Karpas-422 (cell line): ENCODE data around the gene RGS17. TPM values are rescaled to one million over a fixed set of nuclear protein-coding genes. Genes with fewer than 3 reads are reported as not detected.

Experiments used
- DNase-seq: peaks from one replicate; pipeline ENCODE4 v3.0.0-alpha.2; 2015
- H2AFZ ChIP-seq: fragments of 200-600 bp; sonication (generic); 2 replicates; pipeline ENCODE4 v1.6.1; 2014; ENCODE audit warnings: antibody characterized with exemption, low read length, mixed read lengths
- H3K27ac ChIP-seq: fragments of 200-600 bp; sonication (generic); 2 replicates; pipeline ENCODE4 v1.5.1; 2014; ENCODE audit warnings: mild to moderate bottlenecking, low read length, moderate library complexity
- H3K27me3 ChIP-seq: fragments of 200-600 bp; sonication (generic); 2 replicates; pipeline ENCODE4 v1.6.1; 2014; ENCODE audit warnings: low read length, mixed read lengths
- H3K36me3 ChIP-seq: fragments of 200-600 bp; sonication (generic); 2 replicates; pipeline ENCODE4 v1.6.1; 2014; ENCODE audit warnings: low read length, mixed read lengths; ENCODE audit not compliant: insufficient read depth
- H3K4me1 ChIP-seq: fragments of 200-600 bp; sonication (generic); 2 replicates; pipeline ENCODE4 v1.6.1; 2014; ENCODE audit warnings: mild to moderate bottlenecking, low read length, mixed read lengths
- H3K4me2 ChIP-seq: fragments of 200-600 bp; sonication (generic); 2 replicates; pipeline ENCODE4 v1.6.1; 2014; ENCODE audit warnings: low read length, low read depth, mild to moderate bottlenecking; ENCODE audit not compliant: poor library complexity, severe bottlenecking
- H3K4me3 ChIP-seq: fragments of 200-600 bp; sonication (generic); 2 replicates; pipeline ENCODE4 v1.5.1; 2014; ENCODE audit warnings: mild to moderate bottlenecking, antibody characterized with exemption, low read length, mixed read lengths
- H3K79me2 ChIP-seq: fragments of 200-600 bp; sonication (generic); 2 replicates; pipeline ENCODE4 v1.6.1; 2014; ENCODE audit warnings: mild to moderate bottlenecking, low read length, mixed read lengths
- H3K9ac ChIP-seq: fragments of 200-600 bp; sonication (generic); 2 replicates; pipeline ENCODE4 v1.6.0; 2014; ENCODE audit warnings: low read length
- H3K9me2 ChIP-seq: fragments of 200-600 bp; sonication (generic), shearing (Covaris generic); replicated peaks from 2 replicates; pipeline ENCODE4 v1.6.0; 2014; ENCODE audit warnings: mild to moderate bottlenecking, low read length, moderate library complexity; ENCODE audit not compliant: insufficient read depth
- H3K9me3 ChIP-seq: fragments of 300-700, 200-600 bp; sonication (generic); 2 replicates; pipeline ENCODE4 v1.6.1; 2014; ENCODE audit warnings: low read length, mixed read lengths
- H4K20me1 ChIP-seq: fragments of 200-600 bp; sonication (generic); 2 replicates; pipeline ENCODE4 v1.6.1; 2014; ENCODE audit warnings: mild to moderate bottlenecking, antibody characterized with exemption, low read length, low read depth; ENCODE audit not compliant: insufficient read depth
- total RNA-seq: library from RNA; depleted of rRNA; stranded (reverse); fragments of >200 nt; shearing (Covaris generic); gene quantifications from 2 replicates; pipeline ENCODE4 v1.2.3, GENCODE V29; 2014; ENCODE audit warnings: low replicate concordance; rRNA removed

RGS17 gene, protein sequence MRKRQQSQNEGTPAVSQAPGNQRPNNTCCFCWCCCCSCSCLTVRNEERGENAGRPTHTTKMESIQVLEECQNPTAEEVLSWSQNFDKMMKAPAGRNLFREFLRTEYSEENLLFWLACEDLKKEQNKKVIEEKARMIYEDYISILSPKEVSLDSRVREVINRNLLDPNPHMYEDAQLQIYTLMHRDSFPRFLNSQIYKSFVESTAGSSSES
- total RNA-seq, result 0.04 TPM in 1 of 2 replicates, not detected in the other

DNA sequence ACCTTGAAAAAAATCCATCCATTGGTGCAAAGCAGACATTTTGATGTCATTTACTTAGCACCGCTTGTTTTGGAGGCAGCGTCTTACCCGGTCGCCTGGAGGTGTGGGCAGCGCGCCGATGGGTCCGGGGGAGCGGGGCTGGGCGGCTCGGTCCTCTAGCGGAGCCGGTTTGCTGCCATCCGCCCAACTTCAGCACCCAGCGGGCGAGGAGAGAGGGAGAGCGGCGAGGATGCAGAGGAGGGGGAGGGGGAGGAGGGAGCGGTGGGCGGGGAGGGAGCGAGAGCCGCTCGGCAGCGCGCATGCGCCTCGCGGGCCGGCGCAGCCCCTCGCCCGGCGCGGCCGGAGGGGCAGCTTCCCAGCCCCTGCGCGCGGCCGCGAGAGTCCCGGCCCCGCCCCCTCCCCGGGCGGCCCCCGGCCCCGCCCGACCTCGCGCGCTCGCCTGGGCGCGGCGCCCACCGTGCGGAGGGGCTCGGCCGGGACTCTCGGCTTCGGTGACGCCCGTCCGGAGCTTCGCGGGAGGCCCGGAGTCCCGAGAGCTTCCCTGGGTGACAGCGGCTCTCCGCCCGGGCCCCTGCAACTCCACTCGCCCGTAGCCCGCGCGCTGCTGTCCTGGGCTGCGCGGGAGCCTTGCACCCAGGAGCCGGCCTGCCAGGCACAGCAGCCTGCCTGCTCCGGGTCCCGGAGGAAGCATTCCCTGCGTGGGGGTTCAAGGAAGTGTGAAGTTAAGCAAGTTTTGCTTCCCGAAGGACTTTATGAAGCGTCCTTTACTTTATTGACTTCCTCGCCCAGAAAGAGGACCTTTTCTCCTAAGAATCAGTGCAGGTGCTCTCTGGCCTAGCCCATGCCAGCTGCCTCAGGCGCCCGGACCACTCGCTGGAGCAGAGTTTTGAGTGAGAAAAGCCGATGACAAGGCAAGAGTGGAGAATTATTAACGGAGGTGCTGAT is at the start of gene RGS17:
TSS of gene RGS17 (minus strand) at position 246 of the 945 bp plus-strand sequence. CDS start 87,264 bp downstream, outside the sequence.
- Histone ChIP-seq H3K4me1 (no peaks in the 10 kb centered on the region), H3K27ac (no peak within 1 kb of the TSS), H4K20me1 (no peaks in the 10 kb centered on the region), H2AFZ (no peak within 1 kb of the TSS), H3K9me2 (no peaks in the 10 kb centered on the region), H3K9me3 (no peaks in the 10 kb centered on the region), H3K27me3 (no peaks in the 10 kb centered on the region), H3K4me2 (no peak within 1 kb of the TSS), H3K36me3 (no peaks in the 10 kb centered on the region), H3K9ac (no peak within 1 kb of the TSS), H3K4me3 (no peak within 1 kb of the TSS), H3K79me2 (no peaks in the 10 kb centered on the region)
- DNase-seq, result no peak

DNA sequence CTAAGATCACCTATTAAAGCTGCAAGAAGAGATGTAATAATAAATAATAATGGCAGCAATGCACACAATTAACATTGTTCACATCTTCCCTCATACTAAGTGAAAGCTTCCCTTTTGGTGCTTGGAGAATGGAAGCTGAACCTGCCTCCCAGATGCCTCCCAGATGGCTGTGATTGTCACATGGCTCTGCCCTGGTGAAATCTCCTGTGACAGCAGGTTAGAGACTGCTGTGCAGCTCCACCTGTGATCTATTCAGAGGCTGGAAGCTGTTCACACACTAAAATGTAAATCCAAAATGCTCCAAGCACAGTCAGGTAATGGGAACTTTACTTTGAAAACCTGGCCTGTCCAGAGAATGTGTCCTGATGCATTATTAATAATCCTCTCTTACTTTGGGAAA is 41.7 kb upstream of the RGS17 start:
- no peaks in the 10 kb centered on the region for H4K20me1 ChIP-seq
- no peak overlapping the region for H3K4me3 ChIP-seq

DNA sequence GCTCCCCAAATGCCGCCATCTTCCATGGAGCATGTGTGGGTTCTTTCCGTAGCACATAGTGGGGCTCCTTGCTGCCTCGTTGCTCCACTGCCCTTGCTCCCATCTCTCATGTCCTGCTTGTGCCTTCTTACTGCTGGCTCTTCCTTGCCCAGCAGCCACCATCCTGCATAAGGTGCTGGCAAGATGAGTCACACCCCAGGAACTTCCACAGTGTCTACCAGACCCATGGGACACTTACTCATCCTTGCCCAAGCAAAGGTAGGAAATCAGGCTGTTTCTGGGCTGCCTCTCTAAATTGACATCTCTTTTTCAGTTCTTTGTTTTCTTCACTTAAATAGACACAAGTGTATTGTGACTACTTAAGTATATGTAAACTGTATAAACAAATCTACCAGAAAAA is 39.4 kb upstream of the RGS17 start:
- no peaks in the 10 kb centered on the region for H4K20me1 ChIP-seq
- no peak overlapping the region for H3K27ac ChIP-seq
- H3K9me3 ChIP-seq, result no peaks in the 10 kb centered on the region
- no peak overlapping the region for H3K4me3 ChIP-seq
- no peaks in the 10 kb centered on the region for H3K9me2 ChIP-seq
- H3K4me1 ChIP-seq, result no peaks in the 10 kb centered on the region
- no peak for DNase-seq
- H3K4me2 ChIP-seq, result no peak overlapping the region
- no peaks in the 10 kb centered on the region for H3K27me3 ChIP-seq
- no peaks in the 10 kb centered on the region for H3K79me2 ChIP-seq
- H2AFZ ChIP-seq, result no peak overlapping the region
- H3K36me3 ChIP-seq, result no peaks in the 10 kb centered on the region
- H3K9ac ChIP-seq, result no peak overlapping the region

More for the DNA sequence above, 41.7 kb upstream of the RGS17 start:
- DNase-seq, result no peak
- Histone ChIP-seq H3K27ac (no peak overlapping the region), H3K9me3 (no peaks in the 10 kb centered on the region), H3K9me2 (no peaks in the 10 kb centered on the region), H3K27me3 (no peaks in the 10 kb centered on the region), H2AFZ (no peak overlapping the region), H3K36me3 (no peaks in the 10 kb centered on the region), H3K79me2 (no peaks in the 10 kb centered on the region), H3K9ac (no peak overlapping the region), H3K4me1 (no peaks in the 10 kb centered on the region), H3K4me2 (no peak overlapping the region)

DNA sequence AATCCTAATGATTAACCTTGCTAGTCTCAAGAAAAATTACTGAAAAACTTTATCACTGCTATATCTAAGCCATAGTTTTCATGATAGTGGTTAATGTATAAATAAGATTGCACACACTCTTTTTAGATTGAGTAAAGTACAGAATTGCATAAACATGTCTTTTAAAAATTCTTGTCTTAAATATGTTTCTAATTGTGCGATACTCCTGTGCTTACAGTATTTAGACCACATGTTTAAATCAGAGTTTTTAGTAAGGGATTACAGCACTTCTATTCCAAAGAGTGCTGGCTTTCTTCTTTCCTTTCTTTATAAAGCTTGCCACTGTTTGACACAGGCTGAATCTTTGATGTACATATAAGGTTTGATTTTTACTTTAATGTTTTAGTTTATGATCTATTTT is 36.8 kb upstream of the RGS17 start:
- Histone ChIP-seq H3K9ac (no peak overlapping the region), H3K4me3 (no peak overlapping the region), H2AFZ (no peak overlapping the region), H3K27me3 (no peaks in the 10 kb centered on the region), H3K4me2 (no peak overlapping the region), H3K27ac (no peak overlapping the region), H3K4me1 (no peaks in the 10 kb centered on the region), H4K20me1 (no peaks in the 10 kb centered on the region), H3K9me2 (no peaks in the 10 kb centered on the region), H3K79me2 (no peaks in the 10 kb centered on the region), H3K9me3 (no peaks in the 10 kb centered on the region), H3K36me3 (no peaks in the 10 kb centered on the region)
- DNase-seq, result no peak

DNA sequence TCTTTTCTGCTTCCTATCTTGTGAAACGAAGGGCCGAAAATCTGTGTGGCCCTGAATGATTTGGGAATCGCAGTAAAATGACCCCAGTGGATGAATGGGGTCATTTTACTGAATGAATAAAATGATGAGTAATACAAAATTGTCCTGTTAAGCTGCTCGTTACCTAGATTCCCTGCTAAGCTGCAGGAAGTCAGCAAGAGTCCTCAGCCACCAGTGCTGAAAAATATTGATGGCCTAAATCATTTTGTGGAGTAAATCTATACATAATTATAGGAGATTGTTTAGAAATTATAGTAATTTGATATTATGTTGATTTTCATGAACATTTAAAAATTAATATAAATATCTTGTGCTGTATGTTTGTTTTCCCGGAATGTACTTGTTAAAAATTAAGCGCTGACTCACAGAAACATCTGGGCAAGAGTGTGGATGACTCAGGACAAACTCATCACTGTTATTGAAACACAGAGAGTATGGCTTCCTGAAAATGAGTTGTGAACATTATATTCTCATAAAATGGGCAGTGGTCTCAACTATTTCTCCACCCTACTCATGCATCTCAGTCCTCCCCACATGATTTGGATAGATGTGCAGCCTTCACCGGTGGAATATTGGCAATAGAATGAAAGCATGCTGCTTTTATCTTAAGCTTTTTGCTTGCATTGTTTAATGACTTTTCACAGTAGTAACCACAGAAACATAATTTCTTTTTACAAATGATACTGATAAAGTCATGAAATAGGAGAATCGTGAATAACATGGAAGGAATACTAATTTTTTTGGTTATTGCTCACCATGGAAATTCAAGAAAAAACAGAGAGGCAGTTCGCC is 36.2 kb upstream of the RGS17 start:
- Histone ChIP-seq H3K4me2 (no peak overlapping the region), H3K4me3 (no peak overlapping the region), H3K9ac (no peak overlapping the region)

DNA sequence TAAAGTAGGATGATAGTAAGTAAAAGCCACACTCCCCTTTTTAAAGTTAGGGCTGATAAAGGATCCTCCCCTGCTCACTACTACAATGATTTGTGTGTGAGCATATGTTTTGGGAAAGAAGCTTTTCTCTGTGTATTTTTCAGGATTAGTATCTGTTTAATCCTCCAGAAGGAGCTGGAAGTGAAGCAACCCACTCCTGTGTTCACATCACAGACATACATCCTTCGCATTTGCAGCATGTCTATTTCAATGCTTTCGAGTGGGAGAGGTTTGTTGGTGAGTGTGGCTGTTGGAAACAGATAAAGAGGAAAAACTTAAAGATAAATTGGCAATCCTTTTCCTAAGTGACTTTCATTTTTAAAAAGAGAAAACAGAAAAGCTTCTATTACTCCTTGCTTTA is 31.6 kb upstream of the RGS17 start:
- Histone ChIP-seq H3K36me3 (no peaks in the 10 kb centered on the region), H3K9me3 (no peaks in the 10 kb centered on the region), H3K4me3 (no peak overlapping the region), H3K4me2 (no peak overlapping the region), H3K4me1 (no peaks in the 10 kb centered on the region), H2AFZ (no peak overlapping the region), H3K9me2 (no peaks in the 10 kb centered on the region), H3K27me3 (no peaks in the 10 kb centered on the region), H3K9ac (no peak overlapping the region), H4K20me1 (no peaks in the 10 kb centered on the region), H3K79me2 (no peaks in the 10 kb centered on the region), H3K27ac (no peak overlapping the region)
- no peak for DNase-seq

More for the DNA sequence above, 36.2 kb upstream of the RGS17 start:
- Histone ChIP-seq H3K36me3 (no peaks in the 10 kb centered on the region), H3K9me3 (no peaks in the 10 kb centered on the region), H4K20me1 (no peaks in the 10 kb centered on the region), H3K9me2 (no peaks in the 10 kb centered on the region), H3K27ac (no peak overlapping the region), H3K79me2 (no peaks in the 10 kb centered on the region), H2AFZ (no peak overlapping the region), H3K27me3 (no peaks in the 10 kb centered on the region), H3K4me1 (no peaks in the 10 kb centered on the region)
- DNase-seq, result no peak

DNA sequence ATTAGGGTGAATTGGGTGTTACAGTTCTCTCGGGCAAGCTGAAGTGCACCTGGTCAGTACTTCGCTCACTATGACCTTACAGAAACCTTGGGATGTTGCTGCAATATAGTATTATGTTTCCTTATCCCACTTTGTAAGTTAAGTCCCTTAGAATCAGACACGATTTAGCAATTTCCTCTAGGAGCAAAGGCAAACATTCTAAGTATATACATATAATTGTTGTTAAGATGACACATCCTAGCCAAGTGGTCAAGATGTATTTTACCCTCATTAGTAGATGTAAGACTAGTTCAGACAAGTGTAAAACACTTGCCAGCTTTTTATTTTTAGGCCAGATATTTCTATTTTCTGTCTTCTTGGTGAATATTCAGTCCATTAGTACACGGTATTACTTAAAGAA is 31.1 kb upstream of the RGS17 start:
- H3K79me2 ChIP-seq, result no peaks in the 10 kb centered on the region
- no peaks in the 10 kb centered on the region for H3K36me3 ChIP-seq
- H3K4me3 ChIP-seq, result no peak overlapping the region
- no peaks in the 10 kb centered on the region for H3K27me3 ChIP-seq
- H2AFZ ChIP-seq, result no peak overlapping the region
- no peaks in the 10 kb centered on the region for H3K9me3 ChIP-seq
- H3K27ac ChIP-seq, result no peak overlapping the region
- no peaks in the 10 kb centered on the region for H3K4me1 ChIP-seq
- no peaks in the 10 kb centered on the region for H4K20me1 ChIP-seq
- no peak overlapping the region for H3K4me2 ChIP-seq
- no peak for DNase-seq
- no peak overlapping the region for H3K9ac ChIP-seq
- H3K9me2 ChIP-seq, result no peaks in the 10 kb centered on the region

DNA sequence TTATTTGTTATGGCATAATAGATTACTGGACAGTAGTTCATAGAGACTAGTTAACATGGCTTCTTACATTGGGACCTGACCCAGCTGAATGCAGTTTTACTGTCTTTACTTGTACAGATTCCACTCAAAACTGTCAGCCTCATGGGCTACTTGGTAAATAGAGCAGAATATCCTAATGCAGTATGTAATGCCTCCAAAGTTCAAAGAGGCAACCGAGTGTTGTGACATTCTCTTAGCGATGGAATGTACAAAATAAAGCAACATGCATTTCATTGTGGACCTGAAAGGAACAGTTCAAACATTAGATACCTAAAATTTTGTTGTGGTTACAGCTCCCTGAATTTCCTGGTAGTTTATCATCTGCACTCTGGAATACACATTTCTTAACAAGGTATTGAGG is 29.1 kb upstream of the RGS17 start:
- H3K79me2 ChIP-seq, result no peaks in the 10 kb centered on the region
- no peaks in the 10 kb centered on the region for H3K9me2 ChIP-seq
- H4K20me1 ChIP-seq, result no peaks in the 10 kb centered on the region
- H3K4me1 ChIP-seq, result no peaks in the 10 kb centered on the region
- no peak overlapping the region for H2AFZ ChIP-seq
- no peak overlapping the region for H3K27ac ChIP-seq
- H3K9me3 ChIP-seq, result no peaks in the 10 kb centered on the region
- H3K27me3 ChIP-seq, result no peaks in the 10 kb centered on the region
- H3K4me2 ChIP-seq, result no peak overlapping the region
- H3K4me3 ChIP-seq, result no peak overlapping the region
- no peak overlapping the region for H3K9ac ChIP-seq
- no peak for DNase-seq
- H3K36me3 ChIP-seq, result no peaks in the 10 kb centered on the region
